Smooth muscle cell (in vitro differentiated cells): ENCODE measurements around the gene USP28. TPM values are rescaled to one million over a fixed set of nuclear protein-coding genes. Genes with fewer than 3 reads are reported as not detected.

ENCODE experiments used
- DNase-seq: peaks from one replicate; lab custom pipeline; 2025; ENCODE audit not compliant: unreplicated experiment; lab: John Stamatoyannopoulos, UW
- H2AFZ ChIP-seq: fragments of 200-600 bp; sonication (generic); 2 replicates; pipeline ENCODE4 v1.6.0; 2016; ENCODE audit warnings: antibody characterized with exemption, low read depth, mild to moderate bottlenecking
- H3F3A ChIP-seq: fragments of 200-600 bp; sonication (generic); 2 replicates; pipeline ENCODE4 v1.6.0; 2017; ENCODE audit warnings: antibody characterized with exemption, low read depth
- H3K27ac ChIP-seq: fragments of 200-600 bp; sonication (generic); 2 replicates; pipeline ENCODE4 v1.5.1; 2016; ENCODE audit warnings: low read depth, mild to moderate bottlenecking
- H3K27me3 ChIP-seq: fragments of 200-600 bp; sonication (generic); 2 replicates; pipeline ENCODE4 v1.6.1; 2016; ENCODE audit warnings: low read depth, mild to moderate bottlenecking
- H3K36me3 ChIP-seq: fragments of 200-600 bp; sonication (generic); 2 replicates; pipeline ENCODE4 v1.5.1; 2016; ENCODE audit warnings: low read depth
- H3K4me1 ChIP-seq: fragments of 200-600 bp; sonication (generic); 2 replicates; pipeline ENCODE4 v1.5.1; 2016; ENCODE audit warnings: low read depth
- H3K4me2 ChIP-seq: fragments of 200-600 bp; sonication (generic); 2 replicates; pipeline ENCODE4 v1.6.0; 2016; ENCODE audit warnings: mild to moderate bottlenecking
- H3K4me3 ChIP-seq: fragments of 200-600 bp; sonication (generic); 2 replicates; pipeline ENCODE4 v1.5.1; 2016; ENCODE audit warnings: mild to moderate bottlenecking
- H3K79me2 ChIP-seq: fragments of 200-600 bp; sonication (generic); 2 replicates; pipeline ENCODE4 v1.6.0; 2016; ENCODE audit warnings: low read depth, mild to moderate bottlenecking
- H3K9ac ChIP-seq: fragments of 200-600 bp; sonication (generic); 2 replicates; pipeline ENCODE4 v1.6.0; 2016; ENCODE audit warnings: low read depth
- H3K9me3 ChIP-seq: fragments of 200-600 bp; sonication (generic); replicated peaks from 2 replicates; pipeline ENCODE4 v1.5.1; 2016; ENCODE audit warnings: low read depth
- H4K20me1 ChIP-seq: fragments of 200-600 bp; sonication (generic); 2 replicates; pipeline ENCODE4 v1.6.0; 2016; ENCODE audit warnings: low read depth
- WGBS: methylation state at CpG from one replicate; pipeline ENCODE4 v1.1.7; 2016; ENCODE audit warnings: low lambda C conversion rate; 5-methylcytosine and 5-hydroxymethylcytosine counted together
- polyA plus RNA-seq: library from polyadenylated mRNA; unstranded; fragments of >200 nt; fragmentation: Nextera tagmentation; extraction: Ambion mirVana; gene quantifications from 2 replicates; pipeline ENCODE4 v1.2.1, GENCODE V29; 2016
- total RNA-seq: library from RNA; depleted of rRNA; stranded (reverse); fragments of >200 nt; gene quantifications from 2 replicates; pipeline ENCODE4 v1.2.3, GENCODE V29; 2014
- TF ChIP-seq, protein P1 (sequence below): fragments of 200-600 bp; sonication (generic); IDR thresholded peaks from 2 replicates; pipeline ENCODE4 v1.5.1; 2017; ENCODE audit warnings: borderline replicate concordance, mild to moderate bottlenecking, antibody characterized with exemption; ENCODE audit not compliant: insufficient read depth, poor library complexity, severe bottlenecking

Gene USP28
- total and polyA plus RNA-seq, 2 experiments from 2014 or later: 18.6 to 50.5 TPM

- Histone ChIP-seq H3K36me3 (no peaks in the 10 kb centered on the region), H4K20me1 (no peaks in the 10 kb centered on the region), H2AFZ (no peak overlapping the region), H3K4me2 (no peak overlapping the region), H3K9ac (no peak overlapping the region), H3K79me2 (no peaks in the 10 kb centered on the region), H3F3A (no peaks in the 10 kb centered on the region), H3K27ac (no peak overlapping the region), H3K4me3 (no peak overlapping the region), H3K27me3 (no peaks in the 10 kb centered on the region), H3K9me3 (no peaks in the 10 kb centered on the region), H3K4me1 (no peaks in the 10 kb centered on the region)
- TF ChIP-seq, protein P1, sequence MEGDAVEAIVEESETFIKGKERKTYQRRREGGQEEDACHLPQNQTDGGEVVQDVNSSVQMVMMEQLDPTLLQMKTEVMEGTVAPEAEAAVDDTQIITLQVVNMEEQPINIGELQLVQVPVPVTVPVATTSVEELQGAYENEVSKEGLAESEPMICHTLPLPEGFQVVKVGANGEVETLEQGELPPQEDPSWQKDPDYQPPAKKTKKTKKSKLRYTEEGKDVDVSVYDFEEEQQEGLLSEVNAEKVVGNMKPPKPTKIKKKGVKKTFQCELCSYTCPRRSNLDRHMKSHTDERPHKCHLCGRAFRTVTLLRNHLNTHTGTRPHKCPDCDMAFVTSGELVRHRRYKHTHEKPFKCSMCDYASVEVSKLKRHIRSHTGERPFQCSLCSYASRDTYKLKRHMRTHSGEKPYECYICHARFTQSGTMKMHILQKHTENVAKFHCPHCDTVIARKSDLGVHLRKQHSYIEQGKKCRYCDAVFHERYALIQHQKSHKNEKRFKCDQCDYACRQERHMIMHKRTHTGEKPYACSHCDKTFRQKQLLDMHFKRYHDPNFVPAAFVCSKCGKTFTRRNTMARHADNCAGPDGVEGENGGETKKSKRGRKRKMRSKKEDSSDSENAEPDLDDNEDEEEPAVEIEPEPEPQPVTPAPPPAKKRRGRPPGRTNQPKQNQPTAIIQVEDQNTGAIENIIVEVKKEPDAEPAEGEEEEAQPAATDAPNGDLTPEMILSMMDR: no peak
- DNase-seq: no peak
Measured at GRCh38 chr11:113888848-113889247, 13.5 kb upstream of the USP28 start.

GRCh38 chr11:113885897-113886296, 10.5 kb upstream of the USP28 start:
- Histone ChIP-seq H3K27ac (no peak overlapping the region), H3K79me2 (no peaks in the 10 kb centered on the region), H3K9me3 (no peaks in the 10 kb centered on the region), H3K4me2 (no peak overlapping the region), H3K4me1 (no peaks in the 10 kb centered on the region), H2AFZ (no peak overlapping the region), H3K9ac (no peak overlapping the region), H3K27me3 (no peaks in the 10 kb centered on the region), H3K36me3 (no peaks in the 10 kb centered on the region), H3K4me3 (no peak overlapping the region), H3F3A (no peaks in the 10 kb centered on the region), H4K20me1 (no peaks in the 10 kb centered on the region)
- DNase-seq: no peak
- whole genome bisulfite sequencing: 39% methylated on average over 6 of the region's 6 CpGs
- TF ChIP-seq, protein P1: no peak

- DNase-seq: no peak
- no peak overlapping the region for H2AFZ ChIP-seq
- no peak overlapping the region for H3K4me3 ChIP-seq
- no peak overlapping the region for H3K4me2 ChIP-seq
- 41% methylated on average over 7 of the region's 7 CpGs for WGBS
- H3K9ac ChIP-seq: no peak overlapping the region
- no peaks in the 10 kb centered on the region for H3K9me3 ChIP-seq
- no peaks in the 10 kb centered on the region for H3K36me3 ChIP-seq
- no peaks in the 10 kb centered on the region for H3F3A ChIP-seq
- no peaks in the 10 kb centered on the region for H3K4me1 ChIP-seq
- TF ChIP-seq, protein P1: no peak
- no peaks in the 10 kb centered on the region for H4K20me1 ChIP-seq
- H3K79me2 ChIP-seq: no peaks in the 10 kb centered on the region
- no peaks in the 10 kb centered on the region for H3K27me3 ChIP-seq
- H3K27ac ChIP-seq: no peak overlapping the region
Measured at GRCh38 chr11:113884361-113884836, 9.0 kb upstream of the USP28 start.

DNA sequence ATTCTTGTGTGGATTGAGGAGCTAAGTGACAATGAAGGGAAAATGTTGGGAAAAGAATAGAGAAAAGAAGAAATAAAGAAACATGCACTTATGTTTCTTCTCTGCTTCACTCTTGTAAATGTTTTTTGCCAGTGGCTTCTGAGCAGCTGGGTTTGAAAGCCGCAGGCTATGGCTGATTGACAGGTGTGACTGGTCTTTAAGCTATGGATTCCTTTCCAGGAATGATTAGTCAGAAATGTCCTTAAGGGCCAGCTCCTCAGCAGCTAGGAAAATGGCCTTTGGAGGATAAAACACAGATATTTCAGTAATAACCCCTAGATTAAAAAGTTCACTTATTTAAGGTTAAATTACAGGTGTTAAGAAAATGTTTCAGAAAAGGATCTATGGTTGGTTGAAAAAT, 6.5 kb upstream of the USP28 start:
- 58% methylated on average over 1 of the region's 1 CpG for WGBS
- no peak for DNase-seq
- Histone ChIP-seq H3F3A (no peaks in the 10 kb centered on the region), H3K4me1 (no peaks in the 10 kb centered on the region), H3K36me3 (no peaks in the 10 kb centered on the region), H3K27me3 (no peaks in the 10 kb centered on the region), H3K9me3 (no peaks in the 10 kb centered on the region), H4K20me1 (no peaks in the 10 kb centered on the region), H3K27ac (no peak overlapping the region), H2AFZ (no peak overlapping the region), H3K4me3 (no peak overlapping the region), H3K79me2 (no peaks in the 10 kb centered on the region), H3K9ac (no peak overlapping the region), H3K4me2 (no peak overlapping the region)
- TF ChIP-seq, protein P1: no peak
